Loucy (cell line): ENCODE results near the gene TRIM25.
A peak's percentile ranks its signal among the peaks of the same experiment; 100 is the strongest.

ENCODE experiments used
- H2AFZ ChIP-seq: fragments of 200-600 bp; sonication (generic); 2 replicates; pipeline ENCODE4 v1.6.0; 2016; ENCODE audit warnings: antibody characterized with exemption, mild to moderate bottlenecking, low read length, moderate library complexity
- H3F3A ChIP-seq: fragments of 200-600 bp; 2 replicates; pipeline ENCODE4 v1.6.0; 2016; ENCODE audit warnings: antibody characterized with exemption, low read depth, mild to moderate bottlenecking
- H3K27me3 ChIP-seq: fragments of 200-600 bp; sonication (generic); 2 replicates; pipeline ENCODE4 v1.6.1; 2014; ENCODE audit warnings: low read length, mild to moderate bottlenecking; ENCODE audit not compliant: insufficient read depth, poor library complexity, severe bottlenecking
- H3K36me3 ChIP-seq: fragments of 200-600 bp; sonication (generic); 2 replicates; pipeline ENCODE4 v1.6.1; 2016; ENCODE audit warnings: low read length; ENCODE audit not compliant: insufficient read depth
- H3K4me1 ChIP-seq: fragments of 200-600 bp; sonication (generic); 2 replicates; pipeline ENCODE4 v1.5.1; 2014; ENCODE audit warnings: low read length, mild to moderate bottlenecking; ENCODE audit not compliant: insufficient read depth, poor library complexity, severe bottlenecking
- H3K4me2 ChIP-seq: fragments of 200-600 bp; sonication (generic); 2 replicates; pipeline ENCODE4 v1.6.0; 2014; ENCODE audit warnings: antibody characterized with exemption, low read length, low read depth, mild to moderate bottlenecking; ENCODE audit not compliant: poor library complexity, severe bottlenecking
- H3K4me3 ChIP-seq: fragments of 200-600 bp; sonication (generic); 2 replicates; pipeline ENCODE4 v1.5.1; 2014; ENCODE audit warnings: low read length, mild to moderate bottlenecking, mixed read lengths; ENCODE audit not compliant: poor library complexity, severe bottlenecking
- H3K79me2 ChIP-seq: fragments of 200-600 bp; sonication (generic); 2 replicates; pipeline ENCODE4 v1.6.1; 2014; ENCODE audit warnings: low read length; ENCODE audit not compliant: insufficient read depth
- H3K9ac ChIP-seq: fragments of 200-600 bp; sonication (generic); 2 replicates; pipeline ENCODE4 v1.6.0; 2014; ENCODE audit warnings: mild to moderate bottlenecking, low read depth, low read length, moderate library complexity; ENCODE audit not compliant: poor library complexity, severe bottlenecking
- H3K9me2 ChIP-seq: fragments of 200-600 bp; sonication (generic); replicated peaks from 2 replicates; pipeline ENCODE4 v1.6.1; 2016; ENCODE audit warnings: low read depth, low read length, mixed read lengths
- H3K9me3 ChIP-seq: fragments of 200-600 bp; sonication (generic); 2 replicates; pipeline ENCODE4 v1.6.1; 2014; ENCODE audit warnings: mild to moderate bottlenecking, antibody characterized with exemption, low read length, low read depth; ENCODE audit not compliant: insufficient read depth
- H4K20me1 ChIP-seq: fragments of 200-600 bp; sonication (generic); 2 replicates; pipeline ENCODE4 v1.6.0; 2014; ENCODE audit warnings: antibody characterized with exemption, low read length, mild to moderate bottlenecking; ENCODE audit not compliant: insufficient read depth, poor library complexity, severe bottlenecking
- CTCF ChIP-seq: fragments of 200-600 bp; sonication (generic); conservative IDR thresholded peaks from 2 replicates; pipeline ENCODE4 v1.5.1; 2014; ENCODE audit warnings: mild to moderate bottlenecking, antibody characterized with exemption, low read length
- EZH2phosphoT487 ChIP-seq: fragments of 200-600 bp; IDR thresholded peaks from 2 replicates; pipeline ENCODE4 v1.6.1; 2018; ENCODE audit warnings: antibody characterized with exemption, mild to moderate bottlenecking, moderate library complexity, borderline replicate concordance

TRIM25 gene

DNA sequence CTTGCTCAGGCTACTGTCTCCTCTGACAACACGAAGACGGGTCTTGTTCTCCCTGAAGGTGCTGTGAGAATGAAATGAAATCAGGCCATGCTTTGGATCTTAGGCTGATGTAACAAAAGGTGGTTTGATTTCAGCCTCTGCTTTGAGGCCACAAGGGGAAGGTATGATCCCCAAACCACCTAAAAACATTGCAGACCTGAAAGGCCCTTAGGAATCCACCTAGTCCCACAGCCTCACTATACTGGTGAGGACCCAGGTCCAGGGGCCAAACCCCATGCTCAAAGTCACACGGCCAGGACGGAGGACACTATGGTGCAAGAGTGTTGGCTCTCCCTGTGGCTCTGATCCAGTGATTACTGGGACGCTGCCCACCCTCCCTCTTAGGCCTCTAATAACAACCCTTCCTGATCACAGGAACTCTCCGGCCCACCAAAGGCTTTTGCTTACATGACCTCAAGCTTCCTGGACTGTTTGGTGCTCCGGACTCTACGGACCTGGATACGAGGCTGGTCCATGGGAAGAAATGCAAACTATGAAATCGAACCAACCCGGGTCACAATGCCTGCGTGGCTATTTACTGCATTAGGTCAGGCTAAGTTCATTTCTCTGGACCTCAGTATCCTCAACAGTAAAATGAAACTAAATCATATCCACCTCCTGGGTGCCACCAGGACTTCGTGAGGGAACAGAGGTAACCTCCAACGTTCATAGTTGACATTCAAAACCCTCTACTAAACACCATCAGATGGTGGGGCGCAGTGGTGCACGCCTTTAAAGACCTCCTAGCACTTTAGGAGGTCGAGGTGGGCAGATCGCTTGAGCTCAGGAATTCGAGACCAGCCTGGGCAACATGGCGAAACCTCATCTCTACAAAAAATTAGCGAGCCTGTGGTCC lies 1.5 kb downstream of the TRIM25 start:
- H3K79me2 ChIP-seq = peaks cover 79% of the 10 kb centered on the region
- peaks cover 51% of the 10 kb centered on the region for H4K20me1 ChIP-seq
- H3K9ac ChIP-seq = peak overlapping the region; percentile 88
- no peaks in the 10 kb centered on the region for H3K9me2 ChIP-seq
- H3K4me2 ChIP-seq = peak overlapping the region; percentile 95
- no peak overlapping the region for H2AFZ ChIP-seq
- peaks cover 51% of the 10 kb centered on the region for H3K4me1 ChIP-seq
- H3K4me3 ChIP-seq = peak overlapping the region; percentile 94
- H3K9me3 ChIP-seq = no peaks in the 10 kb centered on the region
- peaks cover 13% of the 10 kb centered on the region; the same call in 1 of the 2 replicates for H3K36me3 ChIP-seq
- TF ChIP-seq EZH2phosphoT487 = no peak
- TF ChIP-seq CTCF = no peak
- H3F3A ChIP-seq = no peaks in the 10 kb centered on the region
- H3K27me3 ChIP-seq = no peaks in the 10 kb centered on the region

DNA sequence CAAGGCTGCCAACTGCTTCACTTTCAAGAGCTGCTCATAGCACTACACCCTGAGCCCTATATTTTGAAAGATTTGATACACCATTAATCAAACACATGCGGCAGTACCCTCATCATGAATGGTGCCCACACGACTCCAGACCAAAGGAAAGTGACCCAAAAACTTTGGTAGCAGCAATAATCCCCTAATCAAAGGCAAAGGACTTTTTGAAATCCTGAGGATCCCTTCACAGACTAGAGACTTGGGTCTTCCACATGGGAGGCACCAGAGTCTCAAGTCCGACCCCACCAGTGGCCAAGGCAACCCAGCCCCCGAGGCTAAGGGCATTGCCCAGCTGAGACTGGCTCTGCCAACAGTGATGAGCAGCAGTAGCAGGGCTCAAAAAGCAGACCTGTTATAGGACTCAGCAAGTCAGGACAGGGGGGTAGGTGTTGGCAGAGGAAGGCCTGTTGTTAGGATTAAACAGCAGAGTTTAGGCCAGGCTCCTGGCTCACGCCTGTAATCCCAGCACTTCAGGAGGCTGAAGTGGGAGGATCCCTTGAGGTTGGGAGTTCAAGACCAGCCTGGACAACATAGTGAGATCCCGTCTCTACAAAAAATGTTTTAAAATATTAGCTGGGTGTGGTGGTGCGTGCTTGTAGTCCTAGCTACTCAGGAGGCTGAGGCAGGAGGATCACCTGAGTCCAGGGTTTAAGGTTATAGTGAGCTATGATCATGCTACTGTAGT lies 3.2 kb downstream of the TRIM25 start:
- Histone ChIP-seq H3K36me3 (peaks cover 22% of the 10 kb centered on the region; the same call in 1 of the 2 replicates), H2AFZ (no peak overlapping the region), H3K9me2 (no peaks in the 10 kb centered on the region), H3K4me3 (peak overlapping the region; percentile 70), H3K4me2 (peak overlapping the region; percentile 95), H3K27me3 (no peaks in the 10 kb centered on the region), H3K79me2 (peaks cover 92% of the 10 kb centered on the region), H3K9me3 (no peaks in the 10 kb centered on the region), H3K4me1 (peaks cover 48% of the 10 kb centered on the region), H4K20me1 (peaks cover 51% of the 10 kb centered on the region), H3K9ac (peak overlapping the region; percentile 51), H3F3A (no peaks in the 10 kb centered on the region)
- TF ChIP-seq EZH2phosphoT487 = no peak
- no peak for TF ChIP-seq CTCF

DNA sequence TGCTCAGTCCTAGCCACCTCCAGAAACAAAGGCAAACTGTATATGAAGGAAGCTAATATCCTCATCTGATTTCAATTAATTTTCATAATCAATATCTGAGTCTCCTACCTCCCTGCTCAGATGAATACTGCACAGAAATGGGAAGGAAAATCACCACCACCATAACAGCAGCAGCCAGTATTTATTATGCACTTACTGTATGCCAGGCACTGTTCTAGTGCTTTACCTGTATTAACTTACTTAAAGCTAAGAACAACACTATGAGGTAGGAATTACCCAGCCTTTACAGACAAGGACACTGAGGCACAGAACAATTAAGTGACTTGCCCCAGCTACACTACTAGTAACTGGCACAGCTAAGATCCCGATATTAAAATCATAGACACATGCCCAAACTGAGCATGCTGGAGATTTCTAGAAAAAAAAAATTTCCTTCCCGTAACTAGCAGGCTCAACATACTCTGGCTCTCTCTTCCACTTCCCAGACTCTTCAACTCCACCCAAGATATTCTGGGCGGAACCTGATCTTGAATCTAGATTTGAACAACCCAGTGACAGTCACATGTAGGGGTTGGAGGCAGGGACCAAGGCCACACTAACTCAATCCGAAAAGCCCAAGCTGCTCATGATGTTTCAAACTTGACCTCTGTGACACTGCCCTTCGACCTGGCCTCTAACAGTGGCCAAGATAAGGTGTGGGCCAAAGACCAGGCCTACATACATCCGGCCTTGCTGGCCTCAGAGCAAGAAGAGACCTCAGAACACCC lies 3.9 kb downstream of the TRIM25 start:
- H3K9me3 ChIP-seq = no peaks in the 10 kb centered on the region
- H3K4me2 ChIP-seq = peak overlapping the region; percentile 95
- no peaks in the 10 kb centered on the region for H3K9me2 ChIP-seq
- peaks cover 51% of the 10 kb centered on the region for H4K20me1 ChIP-seq
- H3F3A ChIP-seq = no peaks in the 10 kb centered on the region
- H3K4me1 ChIP-seq = peaks cover 41% of the 10 kb centered on the region
- no peak for TF ChIP-seq EZH2phosphoT487
- no peak for TF ChIP-seq CTCF
- no peak overlapping the region for H2AFZ ChIP-seq
- peaks cover 22% of the 10 kb centered on the region; the same call in 1 of the 2 replicates for H3K36me3 ChIP-seq
- H3K79me2 ChIP-seq = peaks cover 87% of the 10 kb centered on the region
- no peaks in the 10 kb centered on the region for H3K27me3 ChIP-seq
- H3K4me3 ChIP-seq = peak overlapping the region; percentile 70
- H3K9ac ChIP-seq = peak overlapping the region; percentile 51
